Ovary (tissue), 9 donors: Measurements from ENCODE around the gene INVS. TPM values are rescaled to one million over a fixed set of nuclear protein-coding genes. Genes with fewer than 3 reads are reported as not detected.

ENCODE experiments used
- DNase-seq, 5 donors: peaks; one replicate each; pipeline ENCODE4 v3.0.0-alpha.2; 2019 to 2020
- H3K27ac ChIP-seq, 2 donors: fragments of 200-600 bp; one replicate each; pipeline versions ENCODE4 v1.5.1 to v1.8.0; 2019 to 2022
- H3K27me3 ChIP-seq: fragments of 200-600 bp; one replicate; pipeline ENCODE4 v1.8.0; 2022
- H3K36me3 ChIP-seq: fragments of 200-600 bp; sonication (generic); one replicate; pipeline ENCODE4 v1.5.1; 2019
- H3K4me1 ChIP-seq: one replicate; pipeline ENCODE4 v1.8.1; 2013; ENCODE audit warnings: mild to moderate bottlenecking, moderate library complexity; ENCODE audit not compliant: insufficient read depth
- H3K4me3 ChIP-seq: fragments of 200-600 bp; sonication (generic); one replicate; pipeline ENCODE4 v1.5.1; 2017
- H3K9me3 ChIP-seq, 2 donors: fragments of 200-600 bp in 1 of 2; sonication (generic) in 1 of 2; one replicate each; pipeline versions ENCODE4 v1.5.1 to v1.8.1; 2013 to 2019; ENCODE audit warnings: mild to moderate bottlenecking in 1 of 2, moderate library complexity in 1 of 2
- EP300 ChIP-seq: sonication (generic); formaldehyde crosslinking; IDR thresholded peaks from one replicate; pipeline ENCODE4 v1.6.1; 2017; ENCODE audit warnings: antibody characterized with exemption
- POLR2A ChIP-seq: fragments of 450-650 bp; IDR thresholded peaks from one replicate; pipeline ENCODE4 v1.6.1; 2017; ENCODE audit warnings: antibody characterized with exemption, mild to moderate bottlenecking, moderate library complexity
- WGBS, 3 donors: extraction: QIAGEN DNeasy Blood & Tissue Kit in 1 of 3; methylation state at CpG; one replicate each; pipeline versions ENCODE4 v1.1.5 to v1.1.7; 2013 to 2017; 5-methylcytosine and 5-hydroxymethylcytosine counted together
- intact Hi-C, 4 donors: fragments of 100-400 bp; cut with DNase I; formaldehyde crosslinking; loops; one replicate each; pipeline versions ENCODE4 v1.11.0 to v1.15.1; 2022 to 2023
- polyA plus RNA-seq, 2 donors: library from polyadenylated mRNA; stranded (reverse); fragments of 200-250 nt in 1 of 2; fragments of 350-450 nt in 1 of 2; fragmentation: Illumina TruSeq in 1 of 2; extraction: RNeasy Lipid Tissue Mini Kit (QIAGEN cat#74804) in 1 of 2; gene quantifications; one replicate each; pipeline ENCODE4 v1.2.3, GENCODE V29; 2013 to 2014
- total RNA-seq, 7 donors: library from RNA; depleted of rRNA in 2 of 7; stranded (reverse); fragments of >200 nt in 2 of 7; fragmentation: NEBNext Ultra II Directional in 3 of 7; extraction: Animal tissue kit (Norgen Biotek cat#: 25700) in 3 of 7; gene quantifications; one replicate each; pipeline versions ENCODE4 v1.1.0 to v1.2.4, GENCODE V29; 2016 to 2023
- TF ChIP-seq, protein P1 (sequence below), 3 donors: fragments of 450-650 bp in 2 of 3; fragments of 200-600 bp in 1 of 3; IDR thresholded peaks; one replicate each; pipeline versions ENCODE4 v1.5.1 to v1.8.0; 2016 to 2022; ENCODE audit warnings: antibody characterized with exemption in 3 of 3, mild to moderate bottlenecking in 1 of 3
- donor health status: DM: no; HTN: no; CAD: no; lungs with moderate emphysema.
- donor health status: DM: no; HTN: no; CAD: no.
- donor health status: Bipolar disorder and iron deficiency.
- donor health status: DM: yes; HTN: yes; CAD: no.
- donor health status: DM: no; HTN: no; CAD: no.
- donor health status: DM: yes; HTN: yes; CAD: no.

The INVS gene
- total and polyA plus RNA-seq, 9 donors, result 7.7 to 28.4 (median 22.9) TPM

GRCh38 chr9:100217536-100217935 is 118.5 kb downstream of the INVS start:
- Histone ChIP-seq H3K4me3 (no peak overlapping the region), H3K9me3 (no peaks in the 10 kb centered on the region), H3K27me3 (no peaks in the 10 kb centered on the region), H3K4me1 (no peaks in the 10 kb centered on the region), H3K36me3 (no peaks in the 10 kb centered on the region), H3K27ac (no peak overlapping the region)
- no peak for TF ChIP-seq POLR2A
- no peak for TF ChIP-seq EP300
- TF ChIP-seq, protein P1, sequence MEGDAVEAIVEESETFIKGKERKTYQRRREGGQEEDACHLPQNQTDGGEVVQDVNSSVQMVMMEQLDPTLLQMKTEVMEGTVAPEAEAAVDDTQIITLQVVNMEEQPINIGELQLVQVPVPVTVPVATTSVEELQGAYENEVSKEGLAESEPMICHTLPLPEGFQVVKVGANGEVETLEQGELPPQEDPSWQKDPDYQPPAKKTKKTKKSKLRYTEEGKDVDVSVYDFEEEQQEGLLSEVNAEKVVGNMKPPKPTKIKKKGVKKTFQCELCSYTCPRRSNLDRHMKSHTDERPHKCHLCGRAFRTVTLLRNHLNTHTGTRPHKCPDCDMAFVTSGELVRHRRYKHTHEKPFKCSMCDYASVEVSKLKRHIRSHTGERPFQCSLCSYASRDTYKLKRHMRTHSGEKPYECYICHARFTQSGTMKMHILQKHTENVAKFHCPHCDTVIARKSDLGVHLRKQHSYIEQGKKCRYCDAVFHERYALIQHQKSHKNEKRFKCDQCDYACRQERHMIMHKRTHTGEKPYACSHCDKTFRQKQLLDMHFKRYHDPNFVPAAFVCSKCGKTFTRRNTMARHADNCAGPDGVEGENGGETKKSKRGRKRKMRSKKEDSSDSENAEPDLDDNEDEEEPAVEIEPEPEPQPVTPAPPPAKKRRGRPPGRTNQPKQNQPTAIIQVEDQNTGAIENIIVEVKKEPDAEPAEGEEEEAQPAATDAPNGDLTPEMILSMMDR (IDR thresholded peaks at IDR 0.05), result no peak
- DNase-seq, result no peak
- intact Hi-C loops, result loop anchor here in 1 of 4 donors (10.0 kb wide), 1 partner anchor 403 kb away; no protein-coding TSS in a partner anchor
- 93 to 98% (median 96%) methylated on average over 2 of the region's 2 CpGs for WGBS, 3 donors

DNA sequence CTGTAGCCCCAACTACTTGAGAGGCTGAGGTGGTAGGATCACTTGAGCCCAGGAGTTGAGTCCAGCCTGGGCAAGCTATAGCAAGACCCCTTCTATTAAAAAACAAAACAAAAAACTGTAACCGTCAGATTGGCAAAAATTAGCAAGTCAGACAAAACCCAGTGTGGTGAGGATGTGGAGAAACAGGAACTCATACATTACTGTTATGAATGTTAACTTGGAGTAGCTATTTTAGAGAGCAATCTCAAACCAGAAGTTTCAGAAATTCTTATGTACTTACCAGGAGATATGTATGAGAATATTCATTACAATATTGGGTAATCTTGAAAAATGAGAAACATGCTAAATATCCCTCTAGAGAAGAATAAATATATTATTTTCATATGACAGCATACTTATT is 120.3 kb downstream of the INVS start:
- Histone ChIP-seq H3K36me3 (no peaks in the 10 kb centered on the region), H3K27ac (no peak overlapping the region), H3K27me3 (no peaks in the 10 kb centered on the region), H3K9me3 (no peaks in the 10 kb centered on the region), H3K4me3 (no peak overlapping the region), H3K4me1 (no peaks in the 10 kb centered on the region)
- DNase-seq, result no peak
- 82 to 89% (median 88%) methylated on average over 1 of the region's 1 CpG for WGBS, 3 donors
- TF ChIP-seq POLR2A (no peak), EP300 (no peak)
- TF ChIP-seq, protein P1 (IDR thresholded peaks at IDR 0.05), result no peak
- intact Hi-C loops, result loop anchor here in 1 of 4 donors (10.0 kb wide), 1 partner anchor 405 kb away; no protein-coding TSS in a partner anchor

DNA sequence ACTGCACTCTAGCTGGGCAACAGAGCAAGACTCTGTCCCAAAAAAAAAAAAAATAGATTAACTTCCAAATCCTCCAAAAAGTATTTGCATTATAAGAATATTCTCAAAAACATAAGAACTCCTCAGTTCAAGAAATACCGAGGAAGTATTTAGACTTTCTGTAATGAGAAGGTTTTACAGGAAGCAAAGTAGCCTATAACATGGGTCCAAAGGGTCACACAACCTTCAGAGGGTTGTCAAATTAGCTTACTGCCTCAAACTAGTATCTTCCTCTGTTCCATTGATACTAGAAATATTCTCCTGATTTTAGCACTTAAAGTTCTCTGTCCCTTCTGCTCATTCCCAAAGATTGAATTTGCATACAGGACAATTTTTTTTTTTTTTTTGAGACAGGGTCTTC is 121.9 kb downstream of the INVS start:
- no peak for DNase-seq
- no peaks in the 10 kb centered on the region for H3K27me3 ChIP-seq
- H3K27ac ChIP-seq, result no peak overlapping the region
- no peak overlapping the region for H3K4me3 ChIP-seq
- H3K4me1 ChIP-seq, result no peaks in the 10 kb centered on the region
- intact Hi-C loops, result no loop called here
- no peaks in the 10 kb centered on the region for H3K36me3 ChIP-seq
- TF ChIP-seq, protein P1 (IDR thresholded peaks at IDR 0.05), result no peak
- no peaks in the 10 kb centered on the region for H3K9me3 ChIP-seq
- 92 to 95% (median 95%) methylated on average over 1 of the region's 1 CpG for WGBS, 3 donors

- Histone ChIP-seq H3K27me3 (no peaks in the 10 kb centered on the region), H3K36me3 (no peaks in the 10 kb centered on the region), H3K4me3 (no peak overlapping the region), H3K9me3 (no peaks in the 10 kb centered on the region), H3K27ac (no peak overlapping the region), H3K4me1 (no peaks in the 10 kb centered on the region)
- TF ChIP-seq POLR2A (no peak), EP300 (no peak)
- TF ChIP-seq, protein P1 (IDR thresholded peaks at IDR 0.05), result no peak
- intact Hi-C loops, result no loop called here
- 58 to 67% (median 60%) methylated on average over 1 of the region's 1 CpG for WGBS, 3 donors
- no peak for DNase-seq
These were observed 122.5 kb downstream of the INVS start for GRCh38 chr9:100221538-100221937.
